Mesenchymal stem cell (in vitro differentiated cells and primary cell): ENCODE measurements around the gene ALDOA.

ENCODE experiments used
- DNase-seq: peaks from one replicate; pipeline ENCODE4 v3.0.0-alpha.2; 2013
- H2AFZ ChIP-seq: one replicate; pipeline ENCODE4 v1.6.1; 2013; ENCODE audit warnings: low read depth, mild to moderate bottlenecking, control low read depth, inconsistent platforms, low read length, moderate library complexity
- H2AK5ac ChIP-seq: 2 replicates; pipeline ENCODE4 v1.6.1; 2013; ENCODE audit warnings: low read length, moderate library complexity, mild to moderate bottlenecking, inconsistent platforms; ENCODE audit not compliant: severe bottlenecking
- H2BK120ac ChIP-seq: one replicate; pipeline ENCODE4 v1.6.1; 2013; ENCODE audit warnings: low read depth, mild to moderate bottlenecking, inconsistent platforms, low read length, moderate library complexity
- H2BK12ac ChIP-seq, 2 experiments: one replicate each; pipeline ENCODE4 v1.6.1; 2013; ENCODE audit warnings: inconsistent platforms in 2 of 2, low read length in 2 of 2, mild to moderate bottlenecking in 2 of 2, moderate library complexity in 2 of 2, control low read depth in 1 of 2
- H2BK15ac ChIP-seq: one replicate; pipeline ENCODE4 v1.6.1; 2013; ENCODE audit warnings: mild to moderate bottlenecking, low read depth, inconsistent platforms; ENCODE audit not compliant: poor library complexity, severe bottlenecking
- H2BK5ac ChIP-seq: 2 replicates; pipeline ENCODE4 v1.6.1; 2013; ENCODE audit warnings: low read depth, mild to moderate bottlenecking, low read length, control low read depth, inconsistent platforms; ENCODE audit not compliant: poor library complexity, severe bottlenecking
- H3K14ac ChIP-seq, 2 experiments: one replicate each; pipeline ENCODE4 v1.6.1; 2013; ENCODE audit warnings: inconsistent platforms in 2 of 2, low read length in 2 of 2, control low read depth in 1 of 2, mild to moderate bottlenecking in 1 of 2, moderate library complexity in 1 of 2
- H3K18ac ChIP-seq, 2 experiments: one replicate each; pipeline ENCODE4 v1.6.1; 2013; ENCODE audit warnings: inconsistent platforms in 2 of 2, low read length in 2 of 2, control low read depth in 1 of 2, low read depth in 1 of 2, mild to moderate bottlenecking in 1 of 2
- H3K23ac ChIP-seq, 2 experiments: one replicate each; pipeline ENCODE4 v1.6.1; 2013; ENCODE audit warnings: inconsistent platforms in 2 of 2, low read length in 2 of 2, mild to moderate bottlenecking in 2 of 2, moderate library complexity in 2 of 2, control low read depth in 1 of 2
- H3K27ac ChIP-seq: 2 replicates; pipeline ENCODE4 v1.5.1; 2013; ENCODE audit warnings: mild to moderate bottlenecking, moderate library complexity, low read length, control low read depth, inconsistent platforms; ENCODE audit not compliant: poor library complexity, severe bottlenecking
- H3K27me3 ChIP-seq, 2 experiments: 2 replicates each; pipeline versions ENCODE4 v1.6.1 to v1.7.0; 2013; ENCODE audit warnings: low read length in 2 of 2, mild to moderate bottlenecking in 2 of 2, moderate library complexity in 2 of 2, control low read depth in 1 of 2, inconsistent platforms in 1 of 2; ENCODE audit not compliant: control insufficient read depth in 1 of 2, insufficient read depth in 1 of 2
- H3K36me3 ChIP-seq, 2 experiments: 2 replicates each; pipeline versions ENCODE4 v1.6.1 to v1.7.0; 2013; ENCODE audit warnings: low read length in 2 of 2, control low read depth in 1 of 2, inconsistent platforms in 1 of 2, low read depth in 1 of 2, mild to moderate bottlenecking in 1 of 2; ENCODE audit not compliant: insufficient read depth in 2 of 2, control insufficient read depth in 1 of 2
- H3K4ac ChIP-seq, 2 experiments: one replicate each; pipeline ENCODE4 v1.6.1; 2013; ENCODE audit warnings: inconsistent platforms in 2 of 2, low read length in 2 of 2, mild to moderate bottlenecking in 2 of 2, moderate library complexity in 2 of 2, control low read depth in 1 of 2, low read depth in 1 of 2
- H3K4me1 ChIP-seq: 2 replicates; pipeline ENCODE4 v1.6.1; 2013; ENCODE audit warnings: low read depth, low read length, control low read depth; ENCODE audit not compliant: control insufficient read depth, insufficient read depth
- H3K4me2 ChIP-seq: 2 replicates; pipeline ENCODE4 v1.6.1; 2013; ENCODE audit warnings: low read length, mild to moderate bottlenecking, inconsistent platforms; ENCODE audit not compliant: poor library complexity, severe bottlenecking
- H3K4me3 ChIP-seq, 2 experiments: 2 replicates each; pipeline versions ENCODE4 v1.5.1 to v1.7.0; 2013; ENCODE audit warnings: low read length in 2 of 2, mild to moderate bottlenecking in 2 of 2, control low read depth in 1 of 2, low read depth in 1 of 2; ENCODE audit not compliant: insufficient read depth in 1 of 2
- H3K79me1 ChIP-seq: replicated peaks from 2 replicates; pipeline ENCODE4 v1.6.1; 2013; ENCODE audit warnings: mild to moderate bottlenecking, control low read depth, low read length, inconsistent platforms; ENCODE audit not compliant: poor library complexity, severe bottlenecking
- H3K9ac ChIP-seq: 2 replicates; pipeline ENCODE4 v1.7.0; 2013; ENCODE audit warnings: mild to moderate bottlenecking, low read length, moderate library complexity
- H3K9me3 ChIP-seq: 2 replicates; pipeline ENCODE4 v1.7.0; 2013; ENCODE audit warnings: mild to moderate bottlenecking, low read length; ENCODE audit not compliant: control insufficient read depth
- H4K8ac ChIP-seq: one replicate; pipeline ENCODE4 v1.6.1; 2013; ENCODE audit warnings: inconsistent platforms, mild to moderate bottlenecking, low read length, moderate library complexity
- H4K91ac ChIP-seq: one replicate; pipeline ENCODE4 v1.6.1; 2013; ENCODE audit warnings: mild to moderate bottlenecking, low read length, inconsistent platforms
- WGBS: methylation state at CpG from one replicate; pipeline ENCODE4 v1.1.7; 2013; ENCODE audit warnings: mixed read lengths; 5-methylcytosine and 5-hydroxymethylcytosine counted together

Gene ALDOA

GRCh38 chr16:30018731-30019158 lies 46.8 kb upstream of the ALDOA start:
- no peak overlapping the region for H2AK5ac ChIP-seq
- H2BK12ac ChIP-seq, result no peak overlapping the region
- no peak overlapping the region for H3K4me3 ChIP-seq
- H2BK15ac ChIP-seq, result no peak overlapping the region
- no peaks in the 10 kb centered on the region for H3K79me1 ChIP-seq
- no peak overlapping the region for H2BK5ac ChIP-seq
- no peak overlapping the region for H2AFZ ChIP-seq
- 82% methylated on average over 3 of the region's 4 CpGs for WGBS
- H2BK120ac ChIP-seq, result no peak overlapping the region
- peaks cover 5 to 34% of the 10 kb centered on the region in 2 experiments for H3K27me3 ChIP-seq
- peak; percentile 17 for DNase-seq
- H4K91ac ChIP-seq, result no peak overlapping the region
- no peak overlapping the region for H3K18ac ChIP-seq
- H4K8ac ChIP-seq, result no peak overlapping the region
- no peak overlapping the region for H3K14ac ChIP-seq
- no peak overlapping the region for H3K4ac ChIP-seq
- no peak overlapping the region for H3K23ac ChIP-seq
- H3K4me2 ChIP-seq, result no peak overlapping the region
- H3K9ac ChIP-seq, result no peak overlapping the region
- peaks cover 10% of the 10 kb centered on the region for H3K4me1 ChIP-seq
- no peak overlapping the region for H3K27ac ChIP-seq
- no peaks in the 10 kb centered on the region for H3K9me3 ChIP-seq
- H3K36me3 ChIP-seq, result no peaks in the 10 kb centered on the region

- Histone ChIP-seq H3K27ac (no peak within 1 kb of the TSS), H3K4me1 (peaks cover 13% of the 10 kb centered on the region), H3K9ac (no peak within 1 kb of the TSS), H3K14ac (no peak within 1 kb of the TSS), H3K27me3 (peaks cover 32 to 68% of the 10 kb centered on the region in 2 experiments), H2BK5ac (no peak within 1 kb of the TSS), H3K36me3 (no peaks in the 10 kb centered on the region), H2BK15ac (no peak within 1 kb of the TSS), H3K4me2 (no peak within 1 kb of the TSS), H3K4me3 (no peak within 1 kb of the TSS), H2BK12ac (no peak within 1 kb of the TSS), H3K23ac (no peak within 1 kb of the TSS), H2AK5ac (no peak within 1 kb of the TSS), H2AFZ (no peak within 1 kb of the TSS), H4K91ac (no peak within 1 kb of the TSS), H4K8ac (no peak within 1 kb of the TSS), H3K9me3 (no peaks in the 10 kb centered on the region), H3K79me1 (no peaks in the 10 kb centered on the region), H3K4ac (no peak within 1 kb of the TSS), H3K18ac (no peak within 1 kb of the TSS), H2BK120ac (no peak within 1 kb of the TSS)
- DNase-seq, result no peak
- 88% methylated on average over 3 of the region's 6 CpGs for WGBS
These were observed 42.7 kb upstream of the ALDOA start, which contains the start of gene C16orf92 for GRCh38 chr16:30022887-30023286. Gene C16orf92 (plus strand): TSS chr16:30023198. CDS start chr16:30023341, 143 bp downstream.

- DNase-seq, result no peak
- Histone ChIP-seq H2BK5ac (no peak overlapping the region), H3K27ac (no peak overlapping the region), H3K18ac (no peak overlapping the region), H2BK120ac (no peak overlapping the region), H2AFZ (no peak overlapping the region), H3K79me1 (no peaks in the 10 kb centered on the region), H4K8ac (no peak overlapping the region), H3K4me3 (no peak overlapping the region), H3K27me3 (peaks cover 39 to 71% of the 10 kb centered on the region in 2 experiments), H2BK12ac (no peak overlapping the region), H4K91ac (no peak overlapping the region), H3K4ac (no peak overlapping the region), H3K14ac (no peak overlapping the region), H3K23ac (no peak overlapping the region), H3K9me3 (no peaks in the 10 kb centered on the region), H3K4me1 (peaks cover 13% of the 10 kb centered on the region), H2BK15ac (no peak overlapping the region), H3K4me2 (no peak overlapping the region), H3K36me3 (no peaks in the 10 kb centered on the region), H3K9ac (no peak overlapping the region), H2AK5ac (no peak overlapping the region)
- 83% methylated on average over 11 of the region's 11 CpGs for WGBS
These were observed 42.0 kb upstream of the ALDOA start for GRCh38 chr16:30023586-30023985.

- Histone ChIP-seq H3K27ac (no peak overlapping the region), H3K9me3 (no peaks in the 10 kb centered on the region), H4K91ac (no peak overlapping the region), H2BK5ac (no peak overlapping the region), H4K8ac (no peak overlapping the region), H2BK120ac (no peak overlapping the region), H3K4ac (no peak overlapping the region), H3K4me2 (no peak overlapping the region), H3K36me3 (no peaks in the 10 kb centered on the region), H2AK5ac (no peak overlapping the region), H3K9ac (no peak overlapping the region), H3K23ac (no peak overlapping the region), H3K27me3 (peaks cover 47 to 76% of the 10 kb centered on the region in 2 experiments), H3K79me1 (no peaks in the 10 kb centered on the region), H3K14ac (no peak overlapping the region), H2BK12ac (no peak overlapping the region), H3K18ac (no peak overlapping the region), H3K4me3 (no peak overlapping the region), H2AFZ (no peak overlapping the region), H2BK15ac (no peak overlapping the region), H3K4me1 (peaks cover 12% of the 10 kb centered on the region)
- DNase-seq, result no peak
- 91% methylated on average over 15 of the region's 16 CpGs for WGBS
These were observed 41.1 kb upstream of the ALDOA start for GRCh38 chr16:30024451-30024850.
